Erythroblast (primary cell): Measurements from ENCODE around the gene CTXND1.

Source experiments
- GATA1 ChIP-seq: IDR thresholded peaks from 2 replicates; pipeline ENCODE4 v1.6.1; 2011; ENCODE audit warnings: low read depth, mild to moderate bottlenecking, control low read depth, low read length, moderate library complexity
- POLR2A ChIP-seq: IDR thresholded peaks from 2 replicates; pipeline ENCODE4 v1.6.1; 2011; ENCODE audit warnings: mild to moderate bottlenecking, low read length

GRCh38 chr15:80153900-80154299 lies 98.1 kb downstream of the CTXND1 start:
- no peak for TF ChIP-seq POLR2A
- TF ChIP-seq GATA1, result no peak
